Vagina (tissue), 2 donors: ENCODE results near the gene RBM8A.

Source experiments
- POLR2AphosphoS5 ChIP-seq, 2 donors: sonication (generic); formaldehyde crosslinking; IDR thresholded peaks; one replicate each; pipeline ENCODE4 v1.9.0; 2017; ENCODE audit warnings: antibody characterized with exemption in 2 of 2, mild to moderate bottlenecking in 2 of 2, low read depth in 1 of 2; ENCODE audit not compliant: insufficient read depth in 1 of 2
- TF ChIP-seq, protein P1 (sequence below), 3 experiments: fragments of 450-650 bp in 2 of 3; fragments of 200-600 bp in 1 of 3; sonication (generic) in 1 of 3; IDR thresholded peaks; one replicate each; pipeline ENCODE4 v1.5.1; 2017 to 2019; ENCODE audit warnings: antibody characterized with exemption in 3 of 3, mild to moderate bottlenecking in 2 of 3, moderate library complexity in 2 of 3

DNA sequence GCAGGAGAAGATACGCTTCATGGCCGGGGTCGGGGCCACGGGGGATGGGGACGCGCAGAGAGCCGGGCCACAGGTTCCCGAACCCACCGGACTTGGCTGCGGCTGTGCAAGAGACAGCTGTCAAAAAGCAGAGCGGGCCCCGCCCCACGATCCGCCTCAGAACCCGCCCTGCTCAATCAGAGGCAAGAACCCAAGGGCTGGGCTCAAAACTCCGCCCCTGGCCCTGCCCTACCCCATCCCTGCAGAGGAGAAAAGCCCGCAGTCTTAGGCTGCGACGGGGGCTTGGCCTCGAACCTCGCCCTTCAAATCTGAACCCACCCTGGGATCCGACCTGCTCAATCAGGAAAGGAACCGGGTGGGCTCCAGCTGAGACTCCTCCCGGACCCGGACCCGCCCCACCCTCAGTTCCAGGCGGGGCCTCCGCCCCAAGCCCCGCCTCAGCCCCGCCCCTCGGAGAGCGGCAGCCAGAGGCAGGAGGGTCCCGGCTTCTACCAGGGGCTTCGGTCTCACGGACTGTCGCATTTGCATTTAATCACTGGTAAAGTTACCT, 41.5 kb downstream of the RBM8A start, which contains the start of gene ANKRD35:
- TF ChIP-seq, protein P1, sequence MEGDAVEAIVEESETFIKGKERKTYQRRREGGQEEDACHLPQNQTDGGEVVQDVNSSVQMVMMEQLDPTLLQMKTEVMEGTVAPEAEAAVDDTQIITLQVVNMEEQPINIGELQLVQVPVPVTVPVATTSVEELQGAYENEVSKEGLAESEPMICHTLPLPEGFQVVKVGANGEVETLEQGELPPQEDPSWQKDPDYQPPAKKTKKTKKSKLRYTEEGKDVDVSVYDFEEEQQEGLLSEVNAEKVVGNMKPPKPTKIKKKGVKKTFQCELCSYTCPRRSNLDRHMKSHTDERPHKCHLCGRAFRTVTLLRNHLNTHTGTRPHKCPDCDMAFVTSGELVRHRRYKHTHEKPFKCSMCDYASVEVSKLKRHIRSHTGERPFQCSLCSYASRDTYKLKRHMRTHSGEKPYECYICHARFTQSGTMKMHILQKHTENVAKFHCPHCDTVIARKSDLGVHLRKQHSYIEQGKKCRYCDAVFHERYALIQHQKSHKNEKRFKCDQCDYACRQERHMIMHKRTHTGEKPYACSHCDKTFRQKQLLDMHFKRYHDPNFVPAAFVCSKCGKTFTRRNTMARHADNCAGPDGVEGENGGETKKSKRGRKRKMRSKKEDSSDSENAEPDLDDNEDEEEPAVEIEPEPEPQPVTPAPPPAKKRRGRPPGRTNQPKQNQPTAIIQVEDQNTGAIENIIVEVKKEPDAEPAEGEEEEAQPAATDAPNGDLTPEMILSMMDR (IDR thresholded peaks at IDR 0.05) = no peak
- peak; percentile 9 to 40 for TF ChIP-seq POLR2AphosphoS5 (IDR thresholded peaks at IDR 0.05; ENCODE audit: insufficient read depth in 1 of 2, low read depth in 1 of 2)
